ENCODE data around the gene DDX39B. TPM values are rescaled to one million over a fixed set of nuclear protein-coding genes. Genes with fewer than 3 reads are reported as not detected.

DDX39B gene
- total and polyA plus RNA-seq, 9 of the 15 experiments (the other 6 are each of a cell fraction or from before 2014, with no cell fraction given), result 479 to 869 (median 592) TPM

DNA sequence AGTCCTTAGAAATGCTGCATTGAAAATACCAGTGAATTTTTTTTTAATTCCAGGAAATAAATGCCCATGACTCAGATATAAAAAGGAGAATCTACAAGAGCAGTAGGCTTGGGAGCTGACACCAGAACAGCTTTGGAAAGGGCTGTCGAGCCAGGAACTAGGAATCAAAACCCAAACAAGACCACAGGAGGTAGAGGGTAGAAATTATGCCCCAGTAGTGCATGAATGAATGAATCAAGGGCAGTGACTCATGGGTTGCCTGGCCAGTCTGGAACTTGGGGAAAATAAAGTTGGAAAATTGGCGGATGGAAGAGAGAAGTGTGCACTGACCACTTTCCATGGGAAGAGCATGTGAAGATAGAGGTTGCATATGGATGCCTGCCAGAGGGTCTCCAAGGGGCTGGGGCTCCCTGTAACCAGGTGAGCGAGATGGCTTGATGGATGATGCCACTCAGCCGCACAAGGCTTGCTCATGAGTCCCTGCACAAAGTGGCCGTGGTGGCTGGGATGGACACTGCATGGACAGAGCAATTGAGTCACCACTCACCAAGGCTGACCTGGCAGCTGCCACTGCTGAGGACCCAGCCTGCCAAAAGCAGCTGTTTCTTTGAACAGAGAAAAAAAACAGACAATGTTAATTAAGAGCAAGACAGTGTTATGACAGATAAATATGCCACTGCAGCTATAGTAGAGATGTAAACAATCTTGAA is 28.2 kb downstream of the DDX39B start:
- in situ Hi-C loops (cut with MboI), result no loop called here
- no peak overlapping the region for H2AFZ ChIP-seq (ENCODE audit: low read depth, low read length)
- no peak overlapping the region for H3K4me3 ChIP-seq
- no peak for ATAC-seq
- H3K27me3 ChIP-seq (ENCODE audit: control insufficient read depth in 2 of 2, insufficient read depth in 2 of 2, low read length in 2 of 2), result peaks cover 8 to 15% of the 10 kb centered on the region in 2 experiments; a peak in 4 of 5 replicates
- POLR2A ChIA-PET, result interaction anchor here (0.6 to 3.7 kb wide), 5 partner anchors 9 to 28 kb away, joined by 3 to 24 read pairs (median 3); partner anchors contain the start of genes DDX39B and MCCD1
- BruUV-seq (replicated peaks), result no TSS peak
- H3K4me1 ChIP-seq (replicated peaks in 1 of 2; ENCODE audit: control insufficient read depth in 2 of 2, insufficient read depth in 2 of 2, low read length in 2 of 2), result peaks cover 0 to 3% of the 10 kb centered on the region in 2 experiments; a peak in 2 of 5 replicates
- intact Hi-C loops (cut with micrococcal nuclease), result no loop called here
- no peak for FAIRE-seq
- no peaks in the 10 kb centered on the region for H3K79me2 ChIP-seq (ENCODE audit: control insufficient read depth, insufficient read depth, low read length)
- TF ChIP-seq ZNF75A (CRISPR knock-in tag; IDR thresholded peaks at IDR 0.05) (no peak), EP400 (IDR thresholded peaks at IDR 0.05) (no peak), STAT5B (CRISPR knock-in tag; IDR thresholded peaks at IDR 0.05) (no peak), JUNB (CRISPR knock-in tag; conservative IDR thresholded peaks at IDR 0.05) (no peak), IRF2 (CRISPR knock-in tag; IDR thresholded peaks at IDR 0.05) (0 out of 2 replicates have a peak, but pooled peaks have one; percentile 19)
- no peaks in the 10 kb centered on the region for H3K9me1 ChIP-seq (ENCODE audit: control insufficient read depth, insufficient read depth, low read length)
- peaks cover 21% of the 10 kb centered on the region for H3K36me3 ChIP-seq (ENCODE audit: control insufficient read depth, insufficient read depth, low read length)
- CTCF ChIA-PET (ENCODE audit: low intra/inter-chr PET ratio), result no interaction called here
- DNase-seq (ENCODE audit: extremely low read depth in 1 of 4, low spot score in 3 of 4), result no peak
- H3K9me3 ChIP-seq (replicated peaks; ENCODE audit: control insufficient read depth, insufficient read depth, low read depth, low read length), result no peaks in the 10 kb centered on the region
- H3K27ac ChIP-seq (ENCODE audit: extremely low read depth, low read depth, low read length), result no peak overlapping the region
- whole genome bisulfite sequencing (ENCODE audit: insufficient coverage, low coverage, missing lambda C conversion rate), result 5% methylated on average over 5 of the region's 5 CpGs
- no peak overlapping the region for H3K9ac ChIP-seq (ENCODE audit: insufficient read depth in 1 of 2, low read depth in 2 of 2, low read length in 2 of 2)
- no peaks in the 10 kb centered on the region for H4K20me1 ChIP-seq (replicated peaks; ENCODE audit: control insufficient read depth, insufficient read depth, low read length)
- no peak overlapping the region for H3K4me2 ChIP-seq (ENCODE audit: insufficient read depth, low read length)

DNA sequence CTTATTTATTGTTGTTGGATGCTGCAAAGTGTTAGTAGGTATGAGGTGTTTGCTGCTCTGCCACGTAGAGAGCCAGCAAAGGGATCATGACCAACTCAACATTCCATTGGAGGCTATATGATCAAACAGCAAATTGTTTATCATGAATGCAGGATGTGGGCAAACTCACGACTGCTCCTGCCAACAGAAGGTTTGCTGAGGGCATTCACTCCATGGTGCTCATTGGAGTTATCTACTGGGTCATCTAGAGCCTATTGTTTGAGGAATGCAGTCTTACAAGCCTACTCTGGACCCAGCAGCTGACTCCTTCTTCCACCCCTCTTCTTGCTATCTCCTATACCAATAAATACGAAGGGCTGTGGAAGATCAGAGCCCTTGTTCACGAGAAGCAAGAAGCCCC is 31.8 kb downstream of the DDX39B start:
- in situ Hi-C loops (cut with MboI), result no loop called here
- Histone ChIP-seq H3K9me1 (ENCODE audit: control insufficient read depth, insufficient read depth, low read length) (no peaks in the 10 kb centered on the region), H3K27me3 (ENCODE audit: control insufficient read depth in 2 of 2, insufficient read depth in 2 of 2, low read length in 2 of 2) (peaks cover 2 to 5% of the 10 kb centered on the region in 2 experiments; a peak in 2 of 5 replicates), H3K79me2 (ENCODE audit: control insufficient read depth, insufficient read depth, low read length) (no peaks in the 10 kb centered on the region), H3K9me3 (replicated peaks; ENCODE audit: control insufficient read depth, insufficient read depth, low read depth, low read length) (no peaks in the 10 kb centered on the region), H3K4me2 (ENCODE audit: insufficient read depth, low read length) (no peak overlapping the region), H2AFZ (ENCODE audit: low read depth, low read length) (no peak overlapping the region), H3K27ac (ENCODE audit: extremely low read depth, low read depth, low read length) (no peak overlapping the region), H3K36me3 (ENCODE audit: control insufficient read depth, insufficient read depth, low read length) (peaks cover 51% of the 10 kb centered on the region), H4K20me1 (replicated peaks; ENCODE audit: control insufficient read depth, insufficient read depth, low read length) (no peaks in the 10 kb centered on the region), H3K4me1 (replicated peaks in 1 of 2; ENCODE audit: control insufficient read depth in 2 of 2, insufficient read depth in 2 of 2, low read length in 2 of 2) (peaks cover 0 to 3% of the 10 kb centered on the region in 2 experiments; a peak in 1 of 5 replicates), H3K9ac (ENCODE audit: insufficient read depth in 1 of 2, low read depth in 2 of 2, low read length in 2 of 2) (no peak overlapping the region), H3K4me3 (no peak overlapping the region)
- 68% methylated on average over 4 of the region's 4 CpGs for WGBS (ENCODE audit: insufficient coverage, low coverage, missing lambda C conversion rate)
- ChIA-PET CTCF (ENCODE audit: low intra/inter-chr PET ratio) (no interaction called here), POLR2A (interaction anchor here (0.9 kb wide), 1 partner anchor 114 kb away, joined by 3 read pairs; no protein-coding TSS in a partner anchor)
- no peak for FAIRE-seq
- intact Hi-C loops (cut with micrococcal nuclease), result no loop called here
- BruUV-seq (replicated peaks), result no TSS peak
- no peak for DNase-seq (ENCODE audit: extremely low read depth in 1 of 4, low spot score in 3 of 4)
- no peak for ATAC-seq
- TF ChIP-seq, protein P1, sequence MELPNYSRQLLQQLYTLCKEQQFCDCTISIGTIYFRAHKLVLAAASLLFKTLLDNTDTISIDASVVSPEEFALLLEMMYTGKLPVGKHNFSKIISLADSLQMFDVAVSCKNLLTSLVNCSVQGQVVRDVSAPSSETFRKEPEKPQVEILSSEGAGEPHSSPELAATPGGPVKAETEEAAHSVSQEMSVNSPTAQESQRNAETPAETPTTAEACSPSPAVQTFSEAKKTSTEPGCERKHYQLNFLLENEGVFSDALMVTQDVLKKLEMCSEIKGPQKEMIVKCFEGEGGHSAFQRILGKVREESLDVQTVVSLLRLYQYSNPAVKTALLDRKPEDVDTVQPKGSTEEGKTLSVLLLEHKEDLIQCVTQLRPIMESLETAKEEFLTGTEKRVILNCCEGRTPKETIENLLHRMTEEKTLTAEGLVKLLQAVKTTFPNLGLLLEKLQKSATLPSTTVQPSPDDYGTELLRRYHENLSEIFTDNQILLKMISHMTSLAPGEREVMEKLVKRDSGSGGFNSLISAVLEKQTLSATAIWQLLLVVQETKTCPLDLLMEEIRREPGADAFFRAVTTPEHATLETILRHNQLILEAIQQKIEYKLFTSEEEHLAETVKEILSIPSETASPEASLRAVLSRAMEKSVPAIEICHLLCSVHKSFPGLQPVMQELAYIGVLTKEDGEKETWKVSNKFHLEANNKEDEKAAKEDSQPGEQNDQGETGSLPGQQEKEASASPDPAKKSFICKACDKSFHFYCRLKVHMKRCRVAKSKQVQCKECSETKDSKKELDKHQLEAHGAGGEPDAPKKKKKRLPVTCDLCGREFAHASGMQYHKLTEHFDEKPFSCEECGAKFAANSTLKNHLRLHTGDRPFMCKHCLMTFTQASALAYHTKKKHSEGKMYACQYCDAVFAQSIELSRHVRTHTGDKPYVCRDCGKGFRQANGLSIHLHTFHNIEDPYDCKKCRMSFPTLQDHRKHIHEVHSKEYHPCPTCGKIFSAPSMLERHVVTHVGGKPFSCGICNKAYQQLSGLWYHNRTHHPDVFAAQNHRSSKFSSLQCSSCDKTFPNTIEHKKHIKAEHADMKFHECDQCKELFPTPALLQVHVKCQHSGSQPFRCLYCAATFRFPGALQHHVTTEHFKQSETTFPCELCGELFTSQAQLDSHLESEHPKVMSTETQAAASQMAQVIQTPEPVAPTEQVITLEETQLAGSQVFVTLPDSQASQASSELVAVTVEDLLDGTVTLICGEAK (IDR thresholded peaks at IDR 0.05), result no peak
- TF ChIP-seq, protein P1 (CRISPR knock-in tag; IDR thresholded peaks at IDR 0.05), result no peak
